Iris pigment epithelial cell (primary cell): ENCODE measurements around the gene DEPDC1.
A peak's percentile ranks its signal among the peaks of the same experiment; 100 is the strongest.

Experiments
- DNase-seq: peaks from one replicate; pipeline ENCODE4 v3.0.0-alpha.2; 2011; ENCODE audit warnings: low read depth

Gene DEPDC1

GRCh38 chr1:68473060-68473459 lies 23.8 kb downstream of the DEPDC1 start:
- no peak for DNase-seq

- peak; percentile 27 for DNase-seq
Observed at GRCh38 chr1:68470388-68470970, 26.4 kb downstream of the DEPDC1 start.

GRCh38 chr1:68464891-68465290 lies 32.0 kb downstream of the DEPDC1 start:
- DNase-seq, result no peak

- no peak for DNase-seq
Observed at GRCh38 chr1:68460935-68461334, 35.9 kb downstream of the DEPDC1 start.

DNA sequence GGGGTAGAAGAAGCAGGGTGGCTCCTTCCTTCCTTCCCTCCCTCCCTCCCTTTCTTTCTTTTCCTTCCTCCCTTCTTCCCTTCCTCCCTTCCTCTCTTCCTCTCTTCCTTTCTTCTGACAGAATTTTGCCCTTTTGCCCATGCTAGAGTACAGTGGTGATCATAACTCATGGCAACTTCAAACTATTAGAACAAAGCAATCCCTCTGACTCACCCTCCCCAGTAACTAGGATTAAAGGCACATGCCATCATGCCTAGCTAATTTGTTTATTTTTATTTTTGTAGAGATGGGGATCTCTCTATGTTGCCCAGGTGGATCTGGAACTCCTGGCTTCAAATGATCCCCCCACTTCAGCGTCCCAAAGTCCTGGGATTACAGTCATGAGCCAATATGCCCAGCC lies 37.1 kb downstream of the DEPDC1 start:
- DNase-seq, result peak; percentile 55

DNA sequence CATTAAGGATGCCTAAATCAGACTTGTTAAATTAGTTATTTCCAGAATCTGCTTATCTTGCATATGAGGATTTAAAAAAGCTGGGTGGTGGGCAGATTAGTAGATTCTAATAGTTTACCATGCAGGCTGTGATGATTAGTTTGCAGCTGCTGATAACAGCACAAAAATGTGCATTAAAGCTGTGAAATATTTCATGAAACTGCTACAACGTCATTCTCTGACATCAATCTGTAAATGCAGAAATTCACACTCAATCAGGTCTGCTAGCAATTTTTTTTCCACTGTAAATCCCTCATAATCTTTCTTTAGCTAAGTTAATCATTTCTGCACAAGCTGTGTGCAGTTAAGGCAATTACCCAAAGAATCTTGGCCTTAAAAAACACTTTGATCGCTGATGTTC lies 37.8 kb downstream of the DEPDC1 start:
- DNase-seq, result no peak

DNA sequence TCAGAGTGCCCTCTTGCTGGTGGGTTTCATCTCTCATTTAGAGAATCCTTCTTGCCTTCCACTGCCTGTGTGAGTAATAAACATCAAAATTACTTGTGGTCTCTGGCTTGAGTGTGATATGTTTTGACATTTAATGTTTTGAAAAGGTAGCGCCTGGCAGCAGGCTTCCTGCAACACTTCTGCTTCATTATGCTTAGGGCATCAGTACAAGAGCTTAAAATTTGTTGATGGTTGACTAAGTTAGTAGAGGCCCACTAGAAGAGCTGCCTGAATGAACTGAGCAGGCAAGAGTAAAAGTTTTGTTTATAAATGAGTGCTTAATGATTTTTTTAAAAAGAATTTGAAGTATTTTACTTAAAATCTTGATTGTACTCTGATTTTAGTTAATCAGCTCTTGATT lies 40.7 kb downstream of the DEPDC1 start:
- no peak for DNase-seq

GRCh38 chr1:68454534-68454933 lies 42.3 kb downstream of the DEPDC1 start:
- DNase-seq, result no peak

DNA sequence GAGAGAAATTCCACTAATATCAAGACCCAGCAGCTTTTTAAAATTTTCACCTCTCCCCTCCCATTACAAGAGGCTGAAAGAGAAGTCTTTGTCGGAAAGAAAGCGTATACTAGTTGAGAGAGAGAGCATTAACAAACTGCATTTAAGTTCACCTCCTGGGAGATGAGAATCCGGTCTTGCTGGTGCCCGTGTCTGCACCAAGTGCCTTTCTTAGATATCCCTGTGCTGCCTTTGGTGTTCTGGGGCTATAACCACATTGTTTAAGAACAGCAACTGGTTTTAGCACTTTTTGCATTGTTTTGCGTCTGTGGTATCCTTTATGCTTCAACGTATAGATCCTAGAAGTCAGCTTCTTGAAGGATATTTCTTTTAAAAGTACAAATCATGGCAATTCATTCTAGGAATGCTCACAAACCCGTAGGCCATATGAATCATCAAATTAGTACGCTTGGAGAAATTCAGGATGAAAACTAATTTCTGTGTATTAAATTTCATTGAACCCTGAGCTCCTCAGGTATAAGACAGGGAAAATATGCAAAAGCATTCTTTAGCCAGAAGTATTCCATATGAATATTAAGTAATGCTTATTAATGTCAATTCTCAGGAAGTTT lies 43.7 kb downstream of the DEPDC1 start:
- no peak for DNase-seq

DNA sequence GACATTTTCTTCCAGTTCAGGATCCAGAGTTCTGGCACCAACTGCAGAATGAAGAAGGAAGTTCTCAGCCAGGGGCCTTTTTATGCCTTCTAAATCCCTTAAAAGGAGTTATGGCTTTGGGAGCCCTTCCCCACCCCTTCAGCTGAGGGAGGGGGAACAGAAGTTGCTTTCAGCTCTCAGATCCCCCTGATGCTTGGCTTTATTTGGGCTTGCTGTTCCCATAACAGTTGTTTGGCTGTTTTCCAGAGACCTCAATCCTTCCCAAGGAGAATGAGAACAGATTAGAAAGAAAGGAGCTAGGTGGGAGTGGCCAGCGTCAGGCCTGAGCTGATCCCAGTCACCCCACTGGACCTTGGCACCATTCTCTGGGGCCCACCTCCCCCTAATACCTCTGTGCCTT lies 47.0 kb downstream of the DEPDC1 start, which contains the start of gene RPE65:
Gene RPE65, minus strand, starts transcription at position 54 of the 400 bp plus-strand sequence. Its CDS starts 49 bp downstream, at position 5.
- DNase-seq, result no peak

GRCh38 chr1:68448365-68448764 lies 48.5 kb downstream of the DEPDC1 start:
- no peak for DNase-seq

GRCh38 chr1:68445709-68446108 lies 51.2 kb downstream of the DEPDC1 start:
- no peak for DNase-seq

- DNase-seq, result peak; percentile 63
Observed at GRCh38 chr1:68442822-68443556, 53.9 kb downstream of the DEPDC1 start.

- DNase-seq, result no peak
Observed at GRCh38 chr1:68442006-68442405, 54.9 kb downstream of the DEPDC1 start.

DNA sequence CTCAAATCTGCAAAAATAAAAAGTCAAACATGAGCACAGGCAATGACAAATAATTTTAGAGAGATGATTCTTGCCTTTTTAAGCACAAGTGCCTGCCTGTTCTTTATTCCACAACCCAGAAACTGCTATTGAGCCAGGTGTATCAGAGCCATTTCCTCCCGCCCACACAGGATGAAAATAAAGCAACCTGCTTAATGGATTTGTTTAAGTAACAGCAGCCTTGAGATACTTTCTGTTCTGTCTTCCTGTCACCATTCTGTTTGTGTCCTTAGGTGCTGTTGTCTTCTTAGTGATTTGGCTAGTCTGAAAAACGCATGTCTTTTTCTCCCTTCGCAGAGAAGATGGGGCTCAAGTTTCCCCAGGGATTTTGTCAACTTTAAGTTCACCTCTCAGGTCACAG lies 58.6 kb downstream of the DEPDC1 start:
- no peak for DNase-seq

DNA sequence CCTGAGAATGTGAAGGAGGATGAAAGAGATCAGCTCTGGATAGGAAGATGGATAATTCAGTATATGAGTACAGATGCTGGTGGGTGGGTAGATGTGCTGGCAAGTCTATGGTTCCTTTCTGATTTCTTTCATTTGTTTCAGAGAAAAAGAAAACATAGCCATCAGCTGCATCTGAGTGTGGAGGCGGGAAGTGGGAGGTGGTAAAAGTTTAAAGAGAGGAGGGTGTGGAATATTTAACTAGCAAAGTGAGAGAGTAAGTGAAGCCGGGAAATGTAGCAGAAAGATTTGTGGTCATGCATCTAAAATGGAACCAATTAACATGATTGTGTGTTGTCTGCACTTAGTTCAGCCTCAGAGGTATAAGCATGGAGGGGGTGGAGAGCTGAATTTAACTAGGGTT lies 63.5 kb downstream of the DEPDC1 start:
- DNase-seq, result no peak

DNA sequence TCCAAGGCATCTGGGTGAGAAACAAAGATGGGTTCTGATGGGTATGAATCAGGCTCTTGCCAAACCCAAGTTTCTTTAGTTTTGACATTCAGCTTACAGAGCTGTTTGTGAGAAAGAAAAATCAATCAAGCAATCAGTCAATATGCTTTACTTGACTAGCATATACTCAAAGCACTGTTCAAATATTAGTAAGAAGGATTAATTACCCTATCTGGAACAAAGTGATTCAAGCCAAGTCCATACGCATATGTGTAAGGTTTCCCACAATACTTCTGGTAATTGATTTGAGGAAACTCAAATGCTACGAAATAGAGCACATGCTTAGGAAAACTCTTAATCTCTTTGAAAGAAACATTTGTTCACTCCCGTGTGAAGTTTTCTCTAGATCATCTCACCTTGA lies 65.8 kb downstream of the DEPDC1 start:
- no peak for DNase-seq

GRCh38 chr1:68429233-68429808 lies 67.6 kb downstream of the DEPDC1 start:
- DNase-seq, result no peak

DNA sequence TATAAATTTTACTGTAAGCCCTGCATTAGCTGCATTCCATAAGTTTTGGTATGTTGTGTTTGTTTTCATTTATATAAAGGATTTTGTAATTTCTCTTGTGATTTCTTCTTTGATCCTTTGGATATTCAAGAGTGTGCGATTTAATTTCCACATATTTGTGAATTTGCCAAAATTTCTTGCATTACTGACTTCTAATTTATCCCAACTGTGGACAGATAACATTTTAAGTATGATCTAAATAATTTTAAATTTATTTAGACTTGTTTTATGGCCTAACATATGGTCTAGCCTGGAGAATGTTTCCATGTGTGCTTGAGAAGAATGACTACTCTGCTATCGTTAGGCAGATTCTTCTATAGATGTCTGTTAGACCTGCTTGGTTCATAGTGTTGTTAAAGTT lies 70.3 kb downstream of the DEPDC1 start:
- no peak for DNase-seq
